GM12891 (cell line): ENCODE results near the gene CDK10.

Source experiments
- POLR2A ChIP-seq: IDR thresholded peaks from 2 replicates; pipeline ENCODE4 v1.6.1; 2011; ENCODE audit warnings: low read depth, low read length, control low read depth
- POLR2AphosphoS5 ChIP-seq: IDR thresholded peaks from 2 replicates; pipeline ENCODE4 v1.6.1; 2011; ENCODE audit warnings: low read depth, low read length, control low read depth
- POU2F2 ChIP-seq: IDR thresholded peaks from 2 replicates; pipeline ENCODE4 v1.6.1; 2011; ENCODE audit warnings: low read depth, mild to moderate bottlenecking, control low read depth, low read length, moderate library complexity
- SPI1 ChIP-seq: IDR thresholded peaks from 2 replicates; pipeline ENCODE4 v1.6.1; 2011; ENCODE audit warnings: low read depth, low read length, control low read depth
- TAF1 ChIP-seq: IDR thresholded peaks from 2 replicates; pipeline ENCODE4 v1.6.1; 2011; ENCODE audit warnings: low read depth, low read length, control low read depth

DNA sequence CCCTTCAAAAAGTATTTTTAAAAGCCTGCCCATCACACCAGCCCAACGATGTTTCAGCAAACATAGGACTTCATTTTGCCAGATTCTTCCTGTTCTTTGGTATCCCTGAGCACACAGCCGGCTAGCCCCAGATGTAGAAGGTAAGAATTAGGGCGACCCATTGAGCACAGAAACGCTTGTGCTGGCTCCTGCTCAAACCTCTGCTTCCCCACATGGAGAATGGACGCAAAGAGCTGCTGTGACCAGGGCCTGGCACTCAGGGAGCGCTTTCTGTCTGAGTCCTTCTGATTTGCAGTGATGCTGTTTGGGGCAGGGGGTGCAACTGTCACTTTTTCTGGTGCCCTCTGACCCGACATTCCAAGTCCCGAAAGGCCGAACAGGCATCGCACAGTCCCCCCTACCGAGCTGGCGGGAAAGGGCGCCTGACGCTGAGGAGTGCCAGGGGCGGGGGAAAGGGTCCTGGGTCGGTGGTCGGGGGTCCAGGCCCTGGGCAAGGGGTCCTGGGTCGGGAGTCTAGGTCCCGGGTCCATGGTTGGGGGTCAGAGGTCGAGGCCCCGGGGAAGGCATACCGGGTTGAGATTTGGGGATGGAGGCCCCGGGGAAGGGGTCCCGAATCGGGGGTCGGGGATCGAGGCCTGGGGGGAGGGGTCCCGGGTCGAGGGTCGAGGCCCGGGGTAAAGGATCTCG, 29.9 kb upstream of the CDK10 start:
- TF ChIP-seq POLR2AphosphoS5, result no peak
- TF ChIP-seq TAF1, result no peak
- no peak for TF ChIP-seq POLR2A
- no peak for TF ChIP-seq SPI1
- TF ChIP-seq POU2F2, result no peak
